ENCODE data around the gene NOS2.

Gene NOS2

GRCh38 chr17:27817731-27818130 is 17.4 kb upstream of the NOS2 start:
- Histone ChIP-seq H3K27ac (ENCODE audit: low read depth, low read length) (no peak overlapping the region), H3K79me2 (ENCODE audit: insufficient read depth, low read length) (no peaks in the 10 kb centered on the region), H3K9me2 (replicated peaks; ENCODE audit: insufficient read depth, low read length) (no peaks in the 10 kb centered on the region), H3K4me2 (ENCODE audit: low read depth, low read length, poor library complexity, severe bottlenecking) (no peak overlapping the region), H3K36me3 (ENCODE audit: low read length) (no peaks in the 10 kb centered on the region), H2AFZ (ENCODE audit: low read depth, low read length, severe bottlenecking) (no peak overlapping the region), H3K9me3 (ENCODE audit: insufficient read depth, low read length) (no peaks in the 10 kb centered on the region), H3K4me3 (ENCODE audit: insufficient read depth, low read length, poor library complexity, severe bottlenecking) (no peak overlapping the region), H3K9ac (ENCODE audit: low read length) (no peak overlapping the region), H3F3A (ENCODE audit: insufficient read depth) (no peaks in the 10 kb centered on the region), H3K27me3 (ENCODE audit: low read length) (no peaks in the 10 kb centered on the region), H4K20me1 (ENCODE audit: low read depth, low read length) (no peaks in the 10 kb centered on the region)
- TF ChIP-seq CTCF (IDR thresholded peaks at IDR 0.05; ENCODE audit: insufficient read depth, low read length, poor library complexity, severe bottlenecking) (no peak), EZH2phosphoT487 (conservative IDR thresholded peaks at IDR 0.05; ENCODE audit: low read length) (no peak)

GRCh38 chr17:27816946-27817345 is 16.6 kb upstream of the NOS2 start:
- no peaks in the 10 kb centered on the region for H3K9me3 ChIP-seq (ENCODE audit: insufficient read depth, low read length)
- H3K27ac ChIP-seq (ENCODE audit: low read depth, low read length), result no peak overlapping the region
- H3K36me3 ChIP-seq (ENCODE audit: low read length), result no peaks in the 10 kb centered on the region
- no peak overlapping the region for H3K4me2 ChIP-seq (ENCODE audit: low read depth, low read length, poor library complexity, severe bottlenecking)
- no peak overlapping the region for H2AFZ ChIP-seq (ENCODE audit: low read depth, low read length, severe bottlenecking)
- no peak overlapping the region for H3K9ac ChIP-seq (ENCODE audit: low read length)
- no peak overlapping the region for H3K4me3 ChIP-seq (ENCODE audit: insufficient read depth, low read length, poor library complexity, severe bottlenecking)
- no peaks in the 10 kb centered on the region for H3F3A ChIP-seq (ENCODE audit: insufficient read depth)
- H3K79me2 ChIP-seq (ENCODE audit: insufficient read depth, low read length), result no peaks in the 10 kb centered on the region
- H4K20me1 ChIP-seq (ENCODE audit: low read depth, low read length), result no peaks in the 10 kb centered on the region
- no peaks in the 10 kb centered on the region for H3K27me3 ChIP-seq (ENCODE audit: low read length)
- no peaks in the 10 kb centered on the region for H3K9me2 ChIP-seq (replicated peaks; ENCODE audit: insufficient read depth, low read length)
- no peak for TF ChIP-seq EZH2phosphoT487 (conservative IDR thresholded peaks at IDR 0.05; ENCODE audit: low read length)
- TF ChIP-seq CTCF (IDR thresholded peaks at IDR 0.05; ENCODE audit: insufficient read depth, low read length, poor library complexity, severe bottlenecking), result no peak

GRCh38 chr17:27811961-27812360 is 11.6 kb upstream of the NOS2 start:
- H3K9me3 ChIP-seq (ENCODE audit: insufficient read depth, low read length), result no peaks in the 10 kb centered on the region
- no peak overlapping the region for H3K27ac ChIP-seq (ENCODE audit: low read depth, low read length)
- H3K27me3 ChIP-seq (ENCODE audit: low read length), result no peaks in the 10 kb centered on the region
- no peaks in the 10 kb centered on the region for H4K20me1 ChIP-seq (ENCODE audit: low read depth, low read length)
- H3K9me2 ChIP-seq (replicated peaks; ENCODE audit: insufficient read depth, low read length), result no peaks in the 10 kb centered on the region
- TF ChIP-seq CTCF (IDR thresholded peaks at IDR 0.05; ENCODE audit: insufficient read depth, low read length, poor library complexity, severe bottlenecking) (no peak), EZH2phosphoT487 (conservative IDR thresholded peaks at IDR 0.05; ENCODE audit: low read length) (no peak)
- H3F3A ChIP-seq (ENCODE audit: insufficient read depth), result no peaks in the 10 kb centered on the region
- no peak overlapping the region for H3K4me2 ChIP-seq (ENCODE audit: low read depth, low read length, poor library complexity, severe bottlenecking)
- no peak overlapping the region for H3K4me3 ChIP-seq (ENCODE audit: insufficient read depth, low read length, poor library complexity, severe bottlenecking)
- H3K36me3 ChIP-seq (ENCODE audit: low read length), result no peaks in the 10 kb centered on the region
- H3K9ac ChIP-seq (ENCODE audit: low read length), result no peak overlapping the region
- no peaks in the 10 kb centered on the region for H3K79me2 ChIP-seq (ENCODE audit: insufficient read depth, low read length)
- H2AFZ ChIP-seq (ENCODE audit: low read depth, low read length, severe bottlenecking), result no peak overlapping the region

Data from SU-DHL-6 (cell line).